GM12801 (cell line): ENCODE measurements around the gene TRRAP.

Experiments used
- CTCF ChIP-seq: IDR thresholded peaks from one replicate; pipeline ENCODE4 v1.5.1; 2011; ENCODE audit warnings: control low read depth; ENCODE audit not compliant: insufficient read length; ENCODE audit errors: extremely low read depth

Gene TRRAP

DNA sequence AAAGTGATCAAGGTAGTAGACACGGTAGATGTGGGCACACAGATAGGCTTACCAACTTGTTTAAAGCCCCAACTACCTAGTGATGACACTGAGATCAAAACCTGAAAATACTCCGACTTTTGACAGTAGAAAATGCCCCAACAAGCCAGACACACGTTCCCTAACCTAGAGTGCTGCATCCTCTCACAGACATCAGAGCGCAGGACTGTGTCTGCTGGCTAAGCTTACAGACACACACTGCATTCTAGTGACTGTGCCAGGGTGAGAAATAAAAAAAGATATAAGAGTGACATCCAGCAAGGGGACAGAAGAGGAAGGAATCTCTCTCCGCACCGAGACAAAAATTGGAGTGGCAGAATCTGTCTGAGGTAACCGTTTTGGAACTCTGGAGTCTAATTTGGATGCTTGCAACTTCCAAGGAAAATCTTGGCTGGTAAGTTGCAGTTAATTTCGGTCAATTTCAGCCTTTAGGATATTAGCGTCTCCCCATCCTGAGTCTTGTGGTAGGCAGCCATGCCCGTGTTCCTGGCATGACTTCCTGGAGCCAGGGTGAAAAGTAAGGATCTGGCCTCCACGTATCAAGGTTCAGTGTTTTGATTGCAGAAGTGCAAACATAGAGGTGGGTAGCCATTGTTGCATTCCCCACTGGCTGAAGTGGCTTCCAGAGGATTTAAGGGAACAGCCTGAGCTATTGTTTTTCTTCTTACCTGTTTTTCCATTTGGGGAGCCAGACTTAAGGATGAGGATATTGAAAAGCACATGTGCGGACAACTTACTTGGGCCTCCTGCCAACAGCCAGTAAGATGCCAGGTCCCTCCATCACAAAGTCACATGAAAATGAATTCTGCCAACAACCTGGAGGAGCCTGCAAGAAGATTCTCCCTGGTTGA lies 141.4 kb downstream of the TRRAP start:
- TF ChIP-seq CTCF = no peak

DNA sequence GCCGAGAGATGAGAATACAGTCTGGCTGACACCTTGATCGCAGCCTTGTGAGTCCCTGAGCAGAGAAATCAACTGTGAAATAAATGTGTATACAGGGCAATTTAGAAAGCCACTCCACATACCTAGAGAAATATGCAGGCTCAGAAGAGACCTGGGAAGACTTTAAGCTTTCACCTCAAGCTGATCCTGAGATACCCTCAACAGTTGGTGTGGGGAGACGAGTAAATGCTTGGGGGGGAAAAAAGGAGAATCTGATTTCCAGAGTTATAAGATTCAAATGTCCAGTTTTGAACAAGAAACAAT lies 142.0 kb downstream of the TRRAP start:
- TF ChIP-seq CTCF = no peak

- TF ChIP-seq CTCF = no peak
These were observed 143.7 kb downstream of the TRRAP start for GRCh38 chr7:99021941-99022560.

DNA sequence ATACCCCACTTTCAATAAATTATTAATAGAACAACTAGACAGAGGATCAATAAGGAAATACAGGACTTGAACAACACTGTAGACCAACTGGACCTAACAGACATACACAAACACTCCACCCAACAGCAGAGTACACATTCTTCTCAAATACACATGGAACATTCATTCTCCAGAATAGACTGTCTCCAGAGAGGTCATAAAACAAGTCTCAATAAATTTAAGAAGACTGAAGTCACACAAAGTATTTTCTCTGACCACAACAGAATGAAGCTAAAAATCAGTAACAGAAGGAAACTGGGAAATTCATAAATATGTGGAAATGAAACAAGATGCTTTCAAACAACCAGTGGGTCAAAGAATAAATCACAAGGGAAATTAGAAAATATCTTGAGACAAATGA lies 145.7 kb downstream of the TRRAP start:
- TF ChIP-seq CTCF = no peak

DNA sequence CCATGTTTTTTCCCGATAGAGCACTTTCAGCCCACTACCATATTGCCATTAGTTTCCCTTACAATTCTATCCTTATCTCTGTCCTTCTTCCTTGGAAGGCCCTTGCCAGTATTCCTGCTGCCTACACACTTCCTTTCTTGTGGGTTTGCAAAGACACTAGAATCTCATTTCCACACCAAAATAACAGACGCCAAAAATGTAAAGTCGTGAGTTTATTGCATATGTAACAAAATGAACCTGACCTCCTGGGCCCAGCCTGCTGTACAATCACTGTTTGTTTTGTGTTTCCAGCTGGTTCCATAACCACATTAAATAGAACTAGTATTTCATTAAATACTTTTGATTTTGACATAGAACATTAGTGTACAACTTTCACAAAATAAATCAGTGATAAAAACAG lies 148.9 kb downstream of the TRRAP start:
- TF ChIP-seq CTCF = no peak

DNA sequence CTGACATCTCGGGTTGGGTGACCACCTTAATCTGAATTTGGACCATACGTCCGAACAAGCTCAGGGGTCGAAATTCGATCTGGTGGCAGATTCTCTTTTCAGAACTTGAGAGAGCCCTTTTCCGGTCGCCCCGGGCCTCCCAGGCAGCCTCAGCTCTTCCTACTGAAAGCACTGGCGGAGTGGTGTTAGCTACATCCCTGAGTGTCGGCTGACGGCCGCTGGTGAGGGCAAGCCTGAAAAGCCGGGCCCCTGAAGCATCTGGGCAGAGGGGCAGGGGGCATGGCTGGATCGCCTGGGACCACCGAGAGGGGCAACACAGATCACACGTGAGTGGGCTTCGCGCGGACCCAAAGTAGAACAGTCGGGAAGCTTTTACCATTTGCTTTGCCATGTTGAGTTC lies 149.5 kb downstream of the TRRAP start:
- no peak for TF ChIP-seq CTCF

DNA sequence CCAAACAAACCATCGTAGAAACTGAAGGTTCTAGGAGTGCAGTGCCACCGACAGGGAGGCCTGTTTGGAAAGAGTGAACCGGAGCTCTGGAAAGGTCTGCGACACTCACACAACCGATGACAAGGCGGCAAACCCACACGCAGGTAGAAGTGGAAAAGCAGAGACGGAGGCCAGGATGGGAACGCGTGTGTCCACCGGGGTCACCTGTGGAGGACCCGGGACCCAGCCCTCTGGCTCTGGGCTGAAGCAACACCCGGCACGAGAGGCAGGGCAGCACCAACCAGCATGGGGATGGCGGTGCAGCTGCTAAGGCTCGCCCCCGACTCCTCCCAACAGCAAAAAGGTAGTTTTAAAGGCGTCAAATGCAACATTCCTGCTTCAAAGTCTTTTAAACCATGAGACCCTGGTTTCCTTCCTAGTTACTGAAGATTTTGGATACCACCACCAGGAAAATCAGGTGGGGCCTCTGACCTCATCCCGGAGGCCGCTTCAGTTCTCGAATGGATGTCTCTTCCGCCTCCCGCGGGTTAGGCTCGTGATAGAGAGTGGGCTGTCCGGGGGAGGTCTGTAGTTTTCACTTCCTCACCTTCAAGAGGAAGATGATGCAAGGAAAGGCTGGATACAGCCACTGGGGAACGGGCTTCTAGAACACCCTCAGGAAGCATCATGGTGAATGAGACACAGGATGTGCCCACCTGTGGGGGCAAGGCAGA lies 150.1 kb downstream of the TRRAP start:
- TF ChIP-seq CTCF = no peak
